Adrenal gland (tissue), 12 donors: ENCODE data around the gene DCC. TPM values are rescaled to one million over a fixed set of nuclear protein-coding genes. Genes with fewer than 3 reads are reported as not detected.

ENCODE experiments used
- DNase-seq, 7 donors: peaks; one replicate each; pipeline ENCODE4 v3.0.0-alpha.2; 2019 to 2020
- H3K27ac ChIP-seq, 5 donors: fragments of 200-600 bp; sonication (generic) in 4 of 5; 1 replicate in 3 of 5; 2 replicates in 2 of 5; pipeline versions ENCODE4 v1.5.1 to v1.8.0; 2016 to 2020; ENCODE audit warnings: mild to moderate bottlenecking in 1 of 5
- H3K27me3 ChIP-seq: fragments of 200-600 bp; 2 replicates; pipeline ENCODE4 v1.8.0; 2021
- H3K36me3 ChIP-seq, 2 donors: fragments of 200-600 bp; replicated peaks in 1 of 2; 1 replicate in 1 of 2; 2 replicates in 1 of 2; pipeline versions ENCODE4 v1.5.1 to v1.8.0; 2018 to 2022
- H3K4me1 ChIP-seq, 2 donors: fragments of 200-600 bp; replicated peaks in 1 of 2; 1 replicate in 1 of 2; 2 replicates in 1 of 2; pipeline versions ENCODE4 v1.5.1 to v1.8.0; 2018 to 2021
- H3K4me3 ChIP-seq, 4 donors: fragments of 200-600 bp; sonication (generic) in 3 of 4; one replicate each; pipeline ENCODE4 v1.5.1; 2016 to 2018
- H3K9me3 ChIP-seq, 3 donors: fragments of 200-600 bp; sonication (generic) in 1 of 3; replicated peaks in 1 of 3; 1 replicate in 2 of 3; 2 replicates in 1 of 3; pipeline versions ENCODE4 v1.5.1 to v1.8.0; 2016 to 2021
- POLR2A ChIP-seq, 2 donors: fragments of 450-650 bp; IDR thresholded peaks; one replicate each; pipeline ENCODE4 v1.6.1; 2017; ENCODE audit warnings: antibody characterized with exemption in 2 of 2, mild to moderate bottlenecking in 2 of 2, moderate library complexity in 1 of 2
- WGBS, 4 donors: extraction: QIAGEN DNeasy Blood & Tissue Kit in 2 of 4; methylation state at CpG; one replicate each; pipeline versions ENCODE4 v1.1.5 to v1.1.7; 2013 to 2017; 5-methylcytosine and 5-hydroxymethylcytosine counted together
- intact Hi-C, 2 donors: fragments of 100-400 bp; cut with DNase I; formaldehyde crosslinking; loops; one replicate each; pipeline versions ENCODE4 v1.14.1 to v1.15.0; 2022 to 2023
- polyA plus RNA-seq, 3 donors: library from polyadenylated mRNA; stranded (reverse); fragments of 200-250 nt in 2 of 3; fragments of 350-450 nt in 1 of 3; fragmentation: Illumina TruSeq in 1 of 3; extraction: RNeasy Lipid Tissue Mini Kit (QIAGEN cat#74804) in 1 of 3; gene quantifications; one replicate each; pipeline ENCODE4 v1.2.3, GENCODE V29; 2013 to 2014
- total RNA-seq, 9 donors: library from RNA; depleted of rRNA in 4 of 9; stranded (reverse); fragments of >200 nt in 4 of 9; fragments of 120-200 nt in 1 of 9; fragmentation: NEBNext Ultra II Directional in 1 of 9; extraction: Animal tissue kit (Norgen Biotek cat#: 25700) in 1 of 9; gene quantifications; one replicate each; pipeline versions ENCODE4 v1.1.0 to v1.2.4, GENCODE V29; 2013 to 2023
- TF ChIP-seq, protein P1 (sequence below), 6 experiments: fragments of 450-650 bp in 4 of 6; fragments of 200-600 bp in 2 of 6; sonication (generic) in 1 of 6; IDR thresholded peaks; 1 replicate in 5 of 6; 2 replicates in 1 of 6; pipeline versions ENCODE4 v1.5.1 to v1.8.0; 2016 to 2021; ENCODE audit warnings: antibody characterized with exemption in 6 of 6, mild to moderate bottlenecking in 2 of 6, moderate library complexity in 1 of 6
- donor health status: healthy with polysubstance abuse.
- donor health status: Bipolar disorder and iron deficiency.
- donor health status: DM: yes; HTN: yes; CAD: no.
- donor health status: DM: no; HTN: no; CAD: no.
- donor health status: DM: no; HTN: no; CAD: no.
- donor health status: DM: yes; HTN: yes; CAD: no.

DCC gene
- total and polyA plus RNA-seq, 12 donors, result 0.33 to 3.5 (median 1.1) TPM; not detected in 1

GRCh38 chr18:52387175-52387574 lies 47.2 kb downstream of the DCC start:
- intact Hi-C loops, result no loop called here
- DNase-seq, result no peak
- TF ChIP-seq, protein P1, sequence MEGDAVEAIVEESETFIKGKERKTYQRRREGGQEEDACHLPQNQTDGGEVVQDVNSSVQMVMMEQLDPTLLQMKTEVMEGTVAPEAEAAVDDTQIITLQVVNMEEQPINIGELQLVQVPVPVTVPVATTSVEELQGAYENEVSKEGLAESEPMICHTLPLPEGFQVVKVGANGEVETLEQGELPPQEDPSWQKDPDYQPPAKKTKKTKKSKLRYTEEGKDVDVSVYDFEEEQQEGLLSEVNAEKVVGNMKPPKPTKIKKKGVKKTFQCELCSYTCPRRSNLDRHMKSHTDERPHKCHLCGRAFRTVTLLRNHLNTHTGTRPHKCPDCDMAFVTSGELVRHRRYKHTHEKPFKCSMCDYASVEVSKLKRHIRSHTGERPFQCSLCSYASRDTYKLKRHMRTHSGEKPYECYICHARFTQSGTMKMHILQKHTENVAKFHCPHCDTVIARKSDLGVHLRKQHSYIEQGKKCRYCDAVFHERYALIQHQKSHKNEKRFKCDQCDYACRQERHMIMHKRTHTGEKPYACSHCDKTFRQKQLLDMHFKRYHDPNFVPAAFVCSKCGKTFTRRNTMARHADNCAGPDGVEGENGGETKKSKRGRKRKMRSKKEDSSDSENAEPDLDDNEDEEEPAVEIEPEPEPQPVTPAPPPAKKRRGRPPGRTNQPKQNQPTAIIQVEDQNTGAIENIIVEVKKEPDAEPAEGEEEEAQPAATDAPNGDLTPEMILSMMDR (IDR thresholded peaks at IDR 0.05), result no peak
- no peak for TF ChIP-seq POLR2A (IDR thresholded peaks at IDR 0.05)
- Histone ChIP-seq H3K4me1 (no peaks in the 10 kb centered on the region), H3K27me3 (no peaks in the 10 kb centered on the region), H3K4me3 (no peak overlapping the region), H3K36me3 (no peaks in the 10 kb centered on the region), H3K9me3 (no peaks in the 10 kb centered on the region), H3K27ac (no peak overlapping the region)
- WGBS, 4 donors, result 64 to 75% (median 68%) methylated on average over 3 of the region's 3 CpGs

GRCh38 chr18:52391810-52392559 lies 52.0 kb downstream of the DCC start:
- H3K27ac ChIP-seq, result no peak overlapping the region
- no peak for TF ChIP-seq POLR2A (IDR thresholded peaks at IDR 0.05)
- TF ChIP-seq, protein P1 (IDR thresholded peaks at IDR 0.05), result no peak
- intact Hi-C loops, result no loop called here
- H3K27me3 ChIP-seq, result no peaks in the 10 kb centered on the region
- H3K9me3 ChIP-seq, result no peaks in the 10 kb centered on the region
- no peak overlapping the region for H3K4me3 ChIP-seq
- no peak for DNase-seq
- H3K36me3 ChIP-seq, result no peaks in the 10 kb centered on the region
- 71 to 80% (median 76%) methylated on average over 9 of the region's 9 CpGs for WGBS, 4 donors
- no peaks in the 10 kb centered on the region for H3K4me1 ChIP-seq

GRCh38 chr18:52394602-52395001 lies 54.6 kb downstream of the DCC start:
- 38 to 55% (median 46%) methylated on average over 2 of the region's 2 CpGs for WGBS, 4 donors
- no peak overlapping the region for H3K27ac ChIP-seq
- intact Hi-C loops, result no loop called here
- DNase-seq, result no peak
- H3K9me3 ChIP-seq, result no peaks in the 10 kb centered on the region
- no peaks in the 10 kb centered on the region for H3K36me3 ChIP-seq
- no peaks in the 10 kb centered on the region for H3K27me3 ChIP-seq
- TF ChIP-seq, protein P1 (IDR thresholded peaks at IDR 0.05), result no peak
- no peak for TF ChIP-seq POLR2A (IDR thresholded peaks at IDR 0.05)
- no peaks in the 10 kb centered on the region for H3K4me1 ChIP-seq
- H3K4me3 ChIP-seq, result no peak overlapping the region

GRCh38 chr18:52395146-52395852 lies 55.3 kb downstream of the DCC start:
- 54 to 65% (median 57%) methylated on average over 5 of the region's 5 CpGs for WGBS, 4 donors
- intact Hi-C loops, result no loop called here
- no peak for DNase-seq

More at GRCh38 chr18:52395146-52395852, 55.3 kb downstream of the DCC start:
- Histone ChIP-seq H3K4me3 (no peak overlapping the region), H3K27ac (no peak overlapping the region), H3K9me3 (no peaks in the 10 kb centered on the region), H3K27me3 (no peaks in the 10 kb centered on the region), H3K4me1 (no peaks in the 10 kb centered on the region), H3K36me3 (no peaks in the 10 kb centered on the region)
- TF ChIP-seq, protein P1 (IDR thresholded peaks at IDR 0.05), result no peak
- TF ChIP-seq POLR2A (IDR thresholded peaks at IDR 0.05), result no peak
